Inferior parietal cortex (tissue), 1 donor: Measurements from ENCODE around the gene NUDCD3.
"Not testable (repeated sequence)": the region's sequence is repeated elsewhere in the genome, so short reads cannot be mapped to it uniquely, and the experiment has no call there.

Experiments
- DNase-seq: peaks from one replicate; pipeline ENCODE4 v3.0.0-alpha.2; 2016; ENCODE audit errors: extremely low spot score

The NUDCD3 gene

GRCh38 chr7:44517175-44517574, 26.7 kb upstream of the NUDCD3 start:
- DNase-seq, result no peak

- no peak for DNase-seq
Measured at GRCh38 chr7:44515590-44516268, 25.3 kb upstream of the NUDCD3 start.

GRCh38 chr7:44512736-44513135, 22.3 kb upstream of the NUDCD3 start:
- no peak for DNase-seq

- no peak for DNase-seq
Measured at GRCh38 chr7:44511863-44512468, 21.5 kb upstream of the NUDCD3 start.

GRCh38 chr7:44511236-44511635, 20.8 kb upstream of the NUDCD3 start:
- no peak for DNase-seq

- DNase-seq, result no peak
Measured at GRCh38 chr7:44508328-44509030, 18.0 kb upstream of the NUDCD3 start.

GRCh38 chr7:44506592-44507288, 16.3 kb upstream of the NUDCD3 start:
- not testable (repeated sequence) for DNase-seq

GRCh38 chr7:44505595-44505994, 15.1 kb upstream of the NUDCD3 start:
- no peak for DNase-seq

- DNase-seq, result no peak
Measured at GRCh38 chr7:44498230-44498954, 7.9 kb upstream of the NUDCD3 start.

GRCh38 chr7:44497155-44498027, 6.9 kb upstream of the NUDCD3 start:
- no peak for DNase-seq

- DNase-seq, result no peak
Measured at GRCh38 chr7:44496385-44496784, 5.9 kb upstream of the NUDCD3 start.

- DNase-seq, result no peak
Measured at GRCh38 chr7:44494960-44495359, 4.5 kb upstream of the NUDCD3 start.

GRCh38 chr7:44491229-44491628, 771 bp upstream of the NUDCD3 start:
- DNase-seq, result no peak

- DNase-seq, result no peak
Measured at GRCh38 chr7:44489955-44490350, 505 bp downstream of the NUDCD3 start.

- no peak for DNase-seq
Measured at GRCh38 chr7:44488955-44489354, 1.5 kb downstream of the NUDCD3 start.

- DNase-seq, result no peak
Measured at GRCh38 chr7:44486693-44487092, 3.8 kb downstream of the NUDCD3 start.

- DNase-seq, result no peak
Measured at GRCh38 chr7:44486001-44486400, 4.5 kb downstream of the NUDCD3 start.

- no peak for DNase-seq
Measured at GRCh38 chr7:44484482-44485313, 5.8 kb downstream of the NUDCD3 start.

GRCh38 chr7:44482502-44483485, 7.7 kb downstream of the NUDCD3 start:
- DNase-seq, result no peak
